ENCODE results near the gene SLIT3.

Gene SLIT3

DNA sequence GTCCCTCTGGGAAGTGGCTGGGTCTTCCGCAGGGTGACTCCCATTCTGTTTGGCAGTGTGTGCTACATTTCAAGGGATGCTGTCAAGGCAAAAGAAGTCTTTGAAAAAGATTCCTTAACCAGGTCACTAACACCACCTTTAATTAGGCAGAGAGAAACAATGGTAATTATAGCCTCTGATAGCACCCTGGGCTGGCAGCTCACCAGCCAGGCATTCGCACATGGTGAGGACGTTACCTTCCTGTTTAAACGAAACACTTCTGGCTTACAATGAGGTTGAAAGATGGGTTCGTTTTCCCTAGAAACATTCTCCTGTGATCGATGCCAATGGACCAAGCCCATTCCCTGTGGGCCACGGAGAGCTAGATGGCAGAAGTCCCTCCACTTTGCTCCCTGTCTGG lies 491.7 kb downstream of the SLIT3 start:
- no peak for DNase-seq

DNA sequence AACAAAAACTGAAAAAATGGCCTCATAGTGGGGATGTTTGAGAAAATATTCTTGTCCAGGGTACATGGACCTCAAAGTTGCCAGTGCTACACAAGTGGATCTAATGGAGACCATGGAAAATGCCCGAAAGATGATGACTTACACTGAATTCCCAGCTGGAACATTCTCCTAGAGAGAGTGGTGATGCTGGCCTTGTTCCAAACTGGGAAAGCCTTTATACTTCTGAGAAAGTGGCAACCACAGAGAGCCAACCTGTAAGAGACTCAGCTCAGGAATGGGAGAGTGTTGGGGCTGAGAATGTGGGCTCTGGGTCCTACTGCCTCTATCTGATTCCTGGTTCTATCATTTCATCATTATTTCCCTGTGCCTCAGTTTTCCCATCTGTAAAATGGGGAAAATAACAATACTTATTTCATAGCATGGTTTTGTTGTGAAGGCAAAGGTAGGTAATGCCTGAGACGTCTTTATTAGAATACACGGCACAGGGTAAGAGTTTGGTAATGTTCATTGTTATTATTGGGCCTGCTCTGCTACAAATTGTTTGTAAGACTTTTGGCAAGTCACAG lies 492.8 kb downstream of the SLIT3 start:
- DNase-seq, result no peak

DNA sequence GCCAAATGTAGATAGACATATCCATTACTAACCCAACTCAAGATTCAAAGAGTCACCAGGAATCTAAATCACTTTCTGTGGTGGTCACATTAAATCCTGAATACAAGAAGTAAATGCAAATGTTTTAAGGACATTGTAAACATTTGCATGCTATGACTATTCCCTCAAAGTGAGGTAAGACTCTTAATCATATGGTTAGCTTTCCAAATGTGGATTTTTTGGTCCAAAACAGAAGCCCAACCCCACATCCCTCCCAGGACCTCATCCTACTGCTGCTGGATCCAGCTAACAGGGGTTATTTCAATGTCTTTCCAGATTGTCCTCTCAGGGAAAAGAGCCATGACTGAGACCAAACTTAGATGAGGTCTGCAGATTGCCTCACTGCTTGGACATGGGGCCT lies 493.7 kb downstream of the SLIT3 start:
- DNase-seq, result no peak

DNA sequence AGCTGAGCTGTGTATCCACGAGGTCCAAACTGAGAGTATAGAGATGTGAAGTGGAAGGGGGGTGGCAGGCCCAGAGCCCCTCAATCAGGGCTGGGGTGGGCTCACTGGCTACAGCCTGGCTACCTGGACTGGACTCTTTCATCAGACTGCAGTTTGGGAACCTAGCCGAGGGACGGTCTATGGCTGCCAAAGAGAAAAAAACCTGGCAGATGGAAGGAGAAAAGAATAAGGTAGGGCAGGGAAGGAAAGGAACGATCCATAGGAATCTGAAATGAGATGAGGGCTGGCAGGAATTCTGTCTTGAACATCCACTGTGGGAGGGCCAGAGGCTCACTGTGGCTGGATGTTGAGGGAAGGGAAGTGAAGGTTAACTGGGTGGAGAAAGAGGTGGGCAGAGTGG lies 497.4 kb downstream of the SLIT3 start:
- DNase-seq, result no peak

DNA sequence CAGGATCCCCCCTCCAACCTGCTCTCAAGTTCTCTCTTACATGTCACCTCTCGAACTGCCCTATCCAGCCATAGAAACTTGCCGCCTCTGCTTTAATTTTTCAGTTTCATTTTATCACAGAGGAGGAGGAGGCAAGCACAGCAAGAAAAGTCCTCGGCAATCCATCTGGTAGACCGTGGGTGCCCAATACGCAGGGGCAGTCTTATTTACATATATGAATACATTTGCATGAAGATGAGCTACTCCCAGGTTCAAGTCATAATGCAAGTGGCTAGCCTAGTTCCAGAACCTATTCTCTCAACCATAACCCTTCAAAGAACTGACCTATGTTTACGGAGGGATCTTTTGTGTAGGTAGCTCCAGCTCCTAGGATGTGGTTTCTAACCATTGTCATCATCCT lies 498.6 kb downstream of the SLIT3 start:
- DNase-seq, result no peak

DNA sequence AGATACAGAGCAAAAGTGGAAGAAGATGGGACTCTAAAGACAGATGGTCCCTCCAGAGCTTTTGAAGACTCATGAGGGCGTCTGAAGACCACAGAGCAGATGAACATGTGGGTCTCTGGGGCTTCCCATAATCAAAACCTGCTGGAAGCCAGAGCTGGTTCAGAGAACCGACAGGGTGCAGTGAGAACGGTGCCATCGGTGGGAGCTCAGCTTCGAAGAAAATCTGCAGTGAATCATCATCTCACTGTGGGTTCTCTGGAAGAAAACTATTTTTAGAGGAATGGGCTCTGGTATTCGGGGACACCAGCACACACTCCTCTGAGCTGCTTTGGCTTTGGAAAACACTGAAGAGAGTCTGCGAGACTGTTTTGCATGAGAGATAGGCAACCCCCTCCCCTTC lies 499.4 kb downstream of the SLIT3 start:
- DNase-seq, result no peak

DNA sequence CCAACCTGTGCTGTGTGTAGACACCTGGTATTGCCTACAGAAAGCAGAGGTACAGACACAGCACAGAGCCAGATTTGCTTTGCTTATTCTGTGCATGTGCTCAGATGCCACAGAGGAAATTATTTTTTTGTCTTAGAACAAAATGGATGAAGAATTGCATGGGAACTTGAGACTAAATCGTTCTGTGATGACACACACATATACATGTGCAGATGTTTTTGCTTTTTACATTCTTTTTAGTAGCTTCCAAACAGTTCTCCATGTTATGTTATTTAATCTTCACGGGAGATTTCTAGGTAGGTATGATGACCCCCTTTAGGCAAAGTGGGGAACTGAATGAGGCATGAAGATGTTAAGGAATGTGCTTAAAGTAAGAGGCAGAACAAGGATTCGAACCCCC lies 500.2 kb downstream of the SLIT3 start:
- DNase-seq, result no peak

DNA sequence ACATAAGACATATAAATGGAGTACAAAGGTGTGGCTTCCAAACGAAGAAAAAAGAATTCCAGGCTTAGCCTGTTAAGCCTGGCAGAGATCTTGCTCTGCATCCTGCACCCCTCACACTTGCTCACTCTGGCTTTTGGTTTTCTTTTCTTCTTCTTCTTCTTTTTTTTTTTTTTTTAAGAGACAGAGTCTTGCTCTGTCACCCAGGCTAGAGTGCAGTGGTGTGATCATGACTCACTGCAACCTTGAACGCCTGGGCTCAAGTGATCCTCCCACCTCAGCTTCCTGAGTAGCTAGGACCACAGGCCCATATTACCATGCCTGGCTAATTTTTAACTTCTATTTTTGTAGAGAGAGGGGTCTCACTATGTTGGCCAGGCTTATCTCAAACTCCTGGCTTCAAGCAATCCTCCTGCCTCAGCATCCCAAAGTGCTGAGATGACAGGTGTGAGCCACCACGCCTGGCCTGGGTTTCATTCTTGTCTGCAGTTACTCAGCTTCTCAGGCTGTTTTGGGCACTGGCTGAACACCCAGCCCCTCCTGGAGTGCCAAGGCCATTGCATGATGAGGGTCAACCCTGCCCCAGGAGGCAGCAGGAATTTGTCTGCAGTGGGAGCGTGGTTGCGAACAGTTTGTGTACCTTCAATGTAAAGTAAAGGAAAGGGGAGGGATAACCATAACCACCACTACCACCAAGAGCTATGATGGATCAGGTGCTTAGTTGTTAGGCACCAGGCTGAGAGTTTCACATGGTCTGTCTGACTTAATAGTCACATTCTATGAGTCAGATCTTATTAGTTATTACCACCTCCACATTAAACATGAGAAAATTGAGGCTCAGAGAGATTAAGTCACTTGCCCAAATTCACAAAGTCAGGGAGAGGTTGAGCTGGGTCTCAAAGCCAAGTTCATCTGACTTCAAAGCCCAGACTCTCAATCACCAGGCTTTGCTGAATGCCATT lies 502.6 kb downstream of the SLIT3 start:
- no peak for DNase-seq

DNA sequence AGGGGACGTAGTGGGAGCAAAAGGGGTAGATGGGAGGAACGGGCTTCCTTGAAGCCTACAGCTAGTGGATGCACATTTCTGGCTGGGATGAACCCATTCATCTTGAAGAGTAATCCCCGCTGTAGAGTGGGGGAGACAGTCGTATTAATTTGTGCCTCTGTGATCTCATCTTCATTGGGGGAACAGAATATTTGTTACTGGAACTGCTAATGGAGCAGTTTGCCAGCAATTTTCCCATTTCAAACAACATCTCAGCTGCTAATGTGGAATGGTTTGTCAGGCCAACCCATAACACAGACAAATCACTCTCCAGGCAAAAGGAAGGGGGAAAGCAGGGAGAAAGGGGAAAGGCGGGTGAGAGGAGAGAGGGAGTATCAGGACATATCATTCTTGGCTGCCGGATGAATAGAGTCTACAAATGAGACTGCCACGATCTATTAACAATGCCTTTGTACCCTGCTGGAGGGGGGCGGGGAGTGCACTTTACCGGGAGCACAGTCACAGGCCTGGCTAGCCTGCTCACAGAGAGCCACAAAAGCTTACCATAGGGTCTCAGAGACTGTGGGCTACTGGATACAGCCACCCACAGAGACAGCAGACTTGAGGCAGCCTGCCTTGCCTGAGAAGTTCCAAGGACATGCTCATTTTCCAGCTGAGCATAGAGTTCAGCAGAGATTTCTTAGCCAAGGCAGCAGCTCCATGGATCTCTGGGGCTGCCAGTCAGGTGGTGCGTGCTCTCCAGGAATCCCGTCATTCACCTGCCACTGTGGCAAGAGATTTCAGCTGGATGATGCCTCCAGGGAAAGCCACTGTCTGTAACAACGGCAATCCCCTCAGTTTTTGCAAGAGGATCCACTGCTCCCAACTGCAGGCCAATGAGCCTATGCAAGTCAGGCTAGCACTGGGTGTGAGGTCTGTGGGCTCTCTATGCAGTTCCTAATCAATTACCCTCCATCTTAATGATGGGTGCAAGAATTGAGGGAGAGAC lies 504.1 kb downstream of the SLIT3 start:
- DNase-seq, result no peak

DNA sequence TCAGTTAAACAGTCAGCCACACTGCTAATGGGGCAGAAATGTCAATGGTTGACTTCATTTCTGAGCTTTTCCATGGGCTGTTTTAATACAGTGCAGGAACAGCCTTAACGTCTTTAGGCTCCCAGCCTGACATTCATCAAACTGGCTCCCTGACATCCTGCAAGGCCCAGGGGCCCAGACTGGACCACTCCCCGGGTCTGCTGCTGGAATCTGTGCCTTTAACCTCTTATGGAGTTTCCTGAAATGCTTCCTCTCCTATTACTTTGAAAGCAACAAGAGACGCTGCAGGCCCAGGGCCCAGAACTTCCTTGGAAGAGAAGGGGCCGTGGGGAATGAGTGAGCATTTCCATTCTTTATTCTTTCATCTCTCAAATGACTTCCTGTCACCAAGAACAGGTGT lies 504.9 kb downstream of the SLIT3 start:
- no peak for DNase-seq

DNA sequence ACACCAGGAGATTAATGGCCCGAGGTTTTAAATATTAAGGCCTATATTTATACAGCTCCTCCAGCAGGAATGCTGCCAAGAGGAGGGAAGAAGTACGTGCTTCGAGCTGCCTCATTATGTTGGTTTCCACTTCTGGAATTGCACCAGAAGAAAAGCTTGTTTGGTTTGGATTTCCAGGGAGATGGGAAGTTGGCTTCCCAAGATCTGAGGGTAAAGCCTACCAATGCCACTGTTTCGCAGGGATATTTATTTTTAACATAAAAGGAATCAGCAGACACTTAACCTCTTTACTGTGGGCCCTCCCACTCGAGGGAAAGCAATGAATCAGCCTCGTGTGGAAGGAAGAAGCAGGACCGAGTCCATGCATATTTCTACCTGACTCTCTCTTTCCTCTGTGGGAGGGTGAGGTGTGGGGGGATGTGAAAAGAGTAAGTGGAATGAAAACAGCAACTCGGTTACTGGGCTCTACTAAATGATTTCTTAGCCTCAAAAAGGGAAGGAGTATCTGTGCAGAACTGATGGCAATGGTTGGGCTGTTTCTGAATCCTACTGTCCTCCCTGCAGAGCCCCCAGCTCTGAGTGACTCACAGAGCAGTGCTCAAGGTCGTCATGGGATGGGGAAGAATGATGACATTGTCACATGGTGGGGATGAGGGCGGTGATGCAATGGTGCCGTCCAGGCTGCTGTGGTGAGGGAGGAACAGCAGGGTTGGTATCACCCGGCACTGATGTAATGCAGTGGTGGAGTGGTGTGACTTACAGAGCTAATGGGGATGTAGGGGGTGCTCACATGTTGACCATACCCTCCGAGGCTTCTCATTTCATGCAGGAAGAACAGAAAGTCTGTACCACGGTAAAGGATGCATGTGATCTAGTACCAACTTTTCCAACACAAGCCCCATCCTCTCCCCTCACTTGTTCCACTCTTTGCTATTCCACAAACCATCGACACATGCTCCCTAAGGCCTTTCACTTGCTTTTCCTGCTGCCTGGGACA lies 506.8 kb downstream of the SLIT3 start:
- DNase-seq, result no peak

DNA sequence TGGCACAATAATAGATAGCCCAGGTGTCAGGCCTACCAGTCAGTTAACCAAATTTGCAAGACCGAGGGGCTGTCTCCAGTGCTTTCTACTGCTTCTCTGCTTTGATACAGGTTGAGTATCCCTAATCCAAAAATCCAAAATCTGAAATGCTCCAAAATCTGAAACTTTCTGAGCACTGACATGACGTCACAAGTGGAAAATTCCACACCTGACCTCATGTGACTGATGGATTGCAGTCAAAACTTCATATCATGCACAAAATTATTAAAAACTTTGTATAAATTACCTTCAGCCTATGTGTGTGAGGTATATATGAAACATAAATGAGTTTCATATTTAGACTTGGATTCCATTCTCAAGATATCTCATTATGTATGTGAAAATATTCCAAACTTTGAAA lies 508.3 kb downstream of the SLIT3 start:
- no peak for DNase-seq

DNA sequence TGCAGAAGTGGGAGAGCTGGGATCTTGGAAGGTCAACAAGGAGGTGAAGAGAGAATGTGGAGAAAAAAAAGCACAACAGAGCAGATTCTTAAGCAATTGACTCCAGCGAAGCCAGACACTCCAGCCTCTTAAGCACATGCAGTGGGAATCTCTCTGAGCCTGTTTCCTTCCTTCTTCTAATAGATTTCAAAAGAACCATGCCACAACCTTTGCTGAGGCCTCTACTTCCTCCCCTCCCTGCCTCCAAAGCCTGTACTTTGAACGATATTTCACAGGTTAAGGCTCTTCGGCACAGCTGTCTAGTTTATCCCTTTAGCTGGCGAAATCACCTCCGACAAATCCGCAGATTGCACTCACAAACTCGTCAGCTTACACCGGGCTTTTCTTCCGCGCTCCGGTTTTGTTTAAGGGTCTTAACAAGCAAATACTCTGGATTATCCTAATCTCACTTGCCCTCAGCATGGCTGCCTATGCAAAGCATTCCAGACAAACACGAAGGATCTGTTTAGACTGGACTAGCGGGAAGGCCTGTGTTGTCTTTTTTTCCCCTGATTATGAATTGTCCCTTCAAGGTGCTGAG lies 510.2 kb downstream of the SLIT3 start:
- DNase-seq, result no peak

DNA sequence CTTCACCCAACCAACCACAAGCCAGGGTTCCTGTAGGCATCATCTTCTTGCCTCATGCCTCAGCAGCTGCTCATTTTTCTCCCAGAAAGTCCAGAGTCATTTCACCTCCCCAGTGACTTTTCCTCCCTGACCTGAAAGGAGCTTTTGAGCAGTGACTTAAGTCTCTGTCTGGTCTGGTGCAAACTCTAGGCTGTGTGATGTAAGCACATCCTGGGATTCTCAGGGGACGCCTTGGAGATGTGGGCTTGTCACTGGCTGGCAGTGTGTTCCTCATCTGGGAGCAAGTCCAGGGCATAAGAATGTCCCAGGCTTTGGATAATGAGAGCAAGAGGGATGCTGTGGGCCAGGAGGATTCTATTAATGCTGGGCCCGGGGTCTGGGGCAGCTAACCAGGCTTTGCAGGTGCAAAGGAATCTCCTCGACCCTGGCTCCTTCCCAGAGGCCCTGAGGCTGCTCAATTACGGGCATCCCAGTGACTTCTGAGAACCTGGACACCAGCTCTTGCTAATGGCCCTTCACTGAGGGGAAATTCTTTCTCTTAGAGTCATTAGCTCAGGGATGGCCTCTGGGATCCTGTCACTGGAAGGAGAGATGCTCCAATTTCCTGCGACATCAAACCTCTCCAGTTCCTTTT lies 510.8 kb downstream of the SLIT3 start:
- no peak for DNase-seq

DNA sequence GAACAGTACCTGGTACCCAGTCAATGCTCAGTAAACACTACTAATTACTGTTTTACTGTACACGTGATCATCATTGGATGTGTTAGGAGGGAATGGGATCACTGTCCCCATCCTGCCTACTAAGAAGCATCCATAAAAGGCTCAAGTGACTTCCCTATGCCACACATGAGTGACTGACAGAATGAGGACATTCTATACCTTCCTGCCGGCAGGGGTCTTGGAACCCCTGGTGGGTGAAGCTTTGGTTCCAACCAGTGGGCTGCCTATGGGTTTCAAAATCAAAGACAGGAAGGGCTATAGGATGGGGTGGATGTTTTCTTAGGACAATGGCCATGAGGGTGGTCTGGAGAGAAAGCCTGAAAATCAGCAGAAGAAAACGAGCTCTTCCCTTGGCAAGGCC lies 512.2 kb downstream of the SLIT3 start:
- no peak for DNase-seq

DNA sequence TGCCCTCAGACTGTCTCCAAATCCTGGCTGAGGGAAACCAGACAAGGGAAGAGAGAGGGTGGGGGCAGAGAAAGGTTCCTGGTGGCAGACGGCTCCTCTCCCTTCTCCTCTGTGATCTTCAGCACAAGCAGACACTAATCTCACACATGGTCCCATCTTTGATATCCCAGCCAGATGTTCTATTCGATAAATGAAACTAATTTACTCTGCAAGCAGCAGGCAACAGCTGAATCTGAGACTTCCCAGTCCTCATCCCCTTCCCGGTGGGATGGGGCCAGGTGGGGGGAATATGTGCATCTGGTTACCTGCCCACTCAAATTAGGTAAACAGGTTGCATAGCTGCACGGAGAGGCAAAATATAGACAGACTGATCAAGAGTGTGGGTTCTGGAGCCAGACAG lies 512.8 kb downstream of the SLIT3 start:
- no peak for DNase-seq

DNA sequence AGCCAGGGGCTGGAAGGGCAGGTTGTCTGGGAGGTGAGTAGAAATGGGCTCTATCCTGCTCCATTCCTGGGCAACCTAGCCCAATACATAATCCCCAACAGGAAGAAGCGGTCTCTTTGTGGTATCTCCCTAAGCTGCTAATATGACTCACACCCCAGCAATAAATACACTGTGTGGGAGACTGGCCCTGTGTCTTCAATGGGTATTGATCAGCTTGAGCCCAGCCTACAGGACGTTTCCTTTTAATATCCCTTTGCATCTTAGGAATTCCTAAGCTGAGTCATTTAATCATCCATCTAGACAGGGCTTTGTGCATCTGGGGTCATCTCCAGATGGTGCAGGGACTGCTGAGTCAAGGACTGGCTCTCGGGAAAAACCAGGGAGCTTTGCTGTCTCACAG lies 514.8 kb downstream of the SLIT3 start:
- DNase-seq, result no peak

DNA sequence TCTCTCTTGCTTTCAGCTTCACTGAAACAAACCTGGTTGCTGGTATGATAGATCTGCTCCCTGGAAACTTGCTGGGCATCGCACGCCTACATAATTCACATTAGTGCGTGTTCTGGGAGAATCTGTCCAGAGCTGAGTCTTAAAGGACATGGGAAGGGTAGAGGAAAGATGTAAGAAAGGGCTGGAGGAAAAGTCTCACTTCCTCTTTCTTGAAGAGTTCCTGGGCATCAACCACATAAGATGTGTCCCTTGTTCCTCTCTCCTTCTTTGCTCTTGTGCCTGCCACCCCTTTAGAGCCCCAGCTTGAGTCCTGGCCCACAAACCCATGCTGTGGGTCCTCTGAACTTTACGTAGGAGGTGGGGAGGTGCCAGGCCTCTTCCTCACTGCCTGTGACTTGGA lies 516.5 kb downstream of the SLIT3 start:
- no peak for DNase-seq

DNA sequence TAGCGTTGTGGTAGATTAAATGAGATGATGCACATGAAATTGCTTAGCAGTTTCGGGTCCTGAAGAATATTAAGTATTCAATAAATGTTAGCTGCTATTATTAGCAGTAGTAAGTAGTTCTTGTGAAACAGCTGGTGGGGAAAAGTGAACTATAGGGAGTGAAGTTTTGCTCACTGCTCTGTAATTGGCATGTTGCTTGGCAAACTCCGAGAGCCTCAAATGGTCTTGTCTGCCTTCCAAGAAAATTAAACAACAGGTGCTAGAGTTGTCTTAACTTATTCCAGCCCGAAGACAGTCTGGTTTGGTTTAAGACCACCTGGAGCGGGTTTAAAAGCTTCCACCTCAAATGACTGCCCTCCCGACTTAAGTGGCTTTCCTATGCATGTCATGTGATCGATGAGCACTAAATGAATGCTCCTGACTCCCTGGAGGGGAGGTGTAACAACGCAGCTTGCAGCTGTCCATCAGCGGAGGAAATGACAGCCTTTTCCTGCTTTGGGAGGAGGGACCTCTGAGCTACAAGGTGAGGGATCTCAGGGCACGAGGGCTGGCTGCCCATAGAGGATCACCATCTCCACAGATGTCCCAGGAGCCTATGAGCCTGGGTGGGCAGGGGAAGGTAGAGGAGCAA lies 518.9 kb downstream of the SLIT3 start:
- DNase-seq, result no peak

DNA sequence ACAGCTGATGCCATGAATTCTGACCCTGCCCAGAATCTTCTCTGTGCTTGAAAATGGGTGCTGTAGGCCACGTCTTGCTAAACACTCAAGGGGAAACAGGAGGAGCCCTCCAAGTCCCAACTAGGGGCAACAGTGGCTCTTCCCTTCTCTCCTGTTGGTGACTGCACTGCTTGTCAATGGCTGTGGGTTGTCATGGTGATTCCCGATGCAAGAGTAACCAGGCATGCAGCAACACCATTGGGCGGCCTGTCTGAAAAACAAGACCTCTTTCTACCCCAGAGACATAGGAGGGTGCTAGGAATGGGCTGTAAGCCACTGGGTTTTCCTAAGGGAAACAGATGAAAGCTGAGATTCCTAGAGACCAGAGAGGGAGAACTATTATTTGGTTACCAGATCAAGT lies 520.1 kb downstream of the SLIT3 start:
- DNase-seq, result no peak

DNA sequence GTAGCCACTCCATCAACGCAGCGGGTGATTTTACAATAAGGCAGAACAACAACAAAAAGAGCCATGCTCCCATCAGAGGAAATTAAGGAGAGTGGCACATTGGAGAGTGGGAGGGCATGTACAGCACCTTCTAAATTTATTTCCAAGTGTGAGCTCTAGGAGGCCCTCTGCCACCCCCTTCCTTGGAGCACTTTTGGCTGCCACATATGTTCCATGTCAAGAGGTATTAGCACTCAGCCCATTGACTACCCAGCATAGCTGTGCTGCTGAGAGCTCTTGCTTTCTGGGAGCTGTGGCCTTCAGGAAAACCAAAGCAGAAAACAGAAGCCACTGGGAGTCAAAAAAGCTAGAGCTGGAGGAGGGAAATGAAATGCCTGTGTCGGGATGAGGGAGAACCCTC lies 521.6 kb downstream of the SLIT3 start:
- no peak for DNase-seq
